ENCODE results near the gene RXRA. TPM values are rescaled to one million over a fixed set of nuclear protein-coding genes. Genes with fewer than 3 reads are reported as not detected.

Gene RXRA
- total and polyA plus RNA-seq, 10 of the 15 experiments (the other 5 are each of a cell fraction or from before 2014, with no cell fraction given): 0.89 to 36.8 (median 11.1) TPM

GRCh38 chr9:134476272-134476941 lies 150.2 kb downstream of the RXRA start:
- ChIA-PET POLR2A (no interaction called here), CTCF (no interaction called here)

More at GRCh38 chr9:134476272-134476941, 150.2 kb downstream of the RXRA start:
- RAD21 ChIA-PET (ENCODE audit: unreplicated experiment): no interaction called here
- no peaks in the 10 kb centered on the region for H3K4me1 ChIP-seq (ENCODE audit: control insufficient read depth, insufficient read depth, low read length)
- SMC1A ChIA-PET (ENCODE audit: uncharacterized antibody, unreplicated experiment): no interaction called here
- H2AFZ ChIP-seq (ENCODE audit: control insufficient read depth, low read depth, low read length): no peak overlapping the region
- no peak overlapping the region for H3K9ac ChIP-seq (ENCODE audit: control insufficient read depth, insufficient read depth, low read length)
- DNase-seq (ENCODE audit: low read depth, low spot score) (no peak), ATAC-seq (no peak), FAIRE-seq (no peak)
- WGBS (ENCODE audit: insufficient coverage, insufficient replicate concordance, low lambda C conversion rate, missing lambda C conversion rate): 58% methylated on average over 9 of the region's 9 CpGs
- in situ Hi-C loops (cut with MboI) (no loop called here), intact Hi-C loops (cut with micrococcal nuclease; ENCODE audit: unreplicated experiment) (no loop called here)
- no peaks in the 10 kb centered on the region for H4K20me1 ChIP-seq (ENCODE audit: control insufficient read depth, insufficient read depth)
- no peaks in the 10 kb centered on the region; the same call in 2 of the 3 replicates for H3K9me3 ChIP-seq (replicated peaks; ENCODE audit: control insufficient read depth, insufficient read depth, low read length)
- no peaks in the 10 kb centered on the region for H3K36me3 ChIP-seq (ENCODE audit: control insufficient read depth in 2 of 2, insufficient read depth in 2 of 2, low read length in 1 of 2)
- TF ChIP-seq MEF2A (IDR thresholded peaks at IDR 0.05; ENCODE audit: insufficient read depth, low read depth, low read length) (no peak), CBX5 (IDR thresholded peaks at IDR 0.05; ENCODE audit: low read depth) (no peak), BRCA1 (IDR thresholded peaks at IDR 0.05; ENCODE audit: low read depth, low read length) (no peak), HSF1 (IDR thresholded peaks at IDR 0.05; ENCODE audit: low read depth, low read length) (no peak), TCF3 (IDR thresholded peaks at IDR 0.05; ENCODE audit: borderline replicate concordance, insufficient read depth, low read depth, low read length) (no peak), ZNF274 (IDR thresholded peaks at IDR 0.05; ENCODE audit: insufficient read depth, insufficient read length) (no peak), SIN3A (IDR thresholded peaks at IDR 0.05; ENCODE audit: low read depth, low read length) (no peak)
- BruUV-seq (replicated peaks): no TSS peak
- H3K27me3 ChIP-seq (replicated peaks in 1 of 2; ENCODE audit: control insufficient read depth in 2 of 2, insufficient read depth in 2 of 2, low read length in 1 of 2): no peaks in the 10 kb centered on the region
- no peak overlapping the region for H3K27ac ChIP-seq (ENCODE audit: control insufficient read depth, insufficient read depth)
- H3K79me2 ChIP-seq (ENCODE audit: control insufficient read depth, insufficient read depth, low read length): no peaks in the 10 kb centered on the region
- H3K4me3 ChIP-seq: no peak overlapping the region
- no peak overlapping the region for H3K4me2 ChIP-seq (ENCODE audit: control insufficient read depth, insufficient read depth)

Data from GM12878 (cell line).